GM12801 (cell line): ENCODE data around the gene FAM107A.

Source experiments
- CTCF ChIP-seq: IDR thresholded peaks from one replicate; pipeline ENCODE4 v1.5.1; 2011; ENCODE audit warnings: control low read depth; ENCODE audit not compliant: insufficient read length; ENCODE audit errors: extremely low read depth

Gene FAM107A

GRCh38 chr3:58535531-58536500 is 41.4 kb downstream of the FAM107A start:
- TF ChIP-seq CTCF: no peak

GRCh38 chr3:58534592-58535494 is 42.3 kb downstream of the FAM107A start:
- no peak for TF ChIP-seq CTCF

GRCh38 chr3:58532794-58533220 is 44.4 kb downstream of the FAM107A start:
- TF ChIP-seq CTCF: peak; percentile 6

GRCh38 chr3:58531956-58532355 is 45.2 kb downstream of the FAM107A start:
- no peak for TF ChIP-seq CTCF

GRCh38 chr3:58531555-58531954 is 45.6 kb downstream of the FAM107A start:
- TF ChIP-seq CTCF: no peak

- TF ChIP-seq CTCF: no peak
Observed at GRCh38 chr3:58530354-58530865, 46.8 kb downstream of the FAM107A start.
